Small intestine (tissue), 7 donors: Measurements from ENCODE around the gene RELN. TPM values are rescaled to one million over a fixed set of nuclear protein-coding genes. Genes with fewer than 3 reads are reported as not detected.

ENCODE experiments used
- DNase-seq, 2 donors: peaks; one replicate each; pipeline versions ENCODE4 v3.0.0 to v3.0.0-alpha.2; 2013
- FAIRE-seq: peaks from 2 replicates; lab custom pipeline; 2012; peaks lifted over from hg19 to GRCh38; lab: Jason Lieb, UNC
- H3K27ac ChIP-seq, 3 donors: one replicate each; pipeline ENCODE4 v1.5.1; 2013; ENCODE audit warnings: low read length in 2 of 3, mild to moderate bottlenecking in 2 of 3, control low read depth in 1 of 3, inconsistent platforms in 1 of 3, low read depth in 1 of 3, moderate library complexity in 1 of 3
- H3K27me3 ChIP-seq, 3 donors: one replicate each; pipeline ENCODE4 v1.6.1; 2013; ENCODE audit warnings: low read length in 3 of 3, inconsistent platforms in 1 of 3; ENCODE audit not compliant: control insufficient read depth in 3 of 3, insufficient read depth in 3 of 3
- H3K36me3 ChIP-seq, 3 donors: one replicate each; pipeline ENCODE4 v1.6.1; 2013; ENCODE audit warnings: low read length in 3 of 3, inconsistent platforms in 1 of 3, low read depth in 1 of 3, mild to moderate bottlenecking in 1 of 3, moderate library complexity in 1 of 3; ENCODE audit not compliant: control insufficient read depth in 3 of 3, insufficient read depth in 2 of 3
- H3K4me1 ChIP-seq, 3 donors: one replicate each; pipeline ENCODE4 v1.6.1; 2013; ENCODE audit warnings: low read length in 2 of 3, inconsistent platforms in 1 of 3, low read depth in 1 of 3, mild to moderate bottlenecking in 1 of 3, moderate library complexity in 1 of 3; ENCODE audit not compliant: control insufficient read depth in 3 of 3, insufficient read depth in 2 of 3
- H3K4me3 ChIP-seq, 3 donors: one replicate each; pipeline ENCODE4 v1.5.1; 2013; ENCODE audit warnings: low read length in 3 of 3, control low read depth in 1 of 3, inconsistent platforms in 1 of 3, low read depth in 1 of 3, mild to moderate bottlenecking in 1 of 3, moderate library complexity in 1 of 3
- H3K9me3 ChIP-seq, 2 donors: one replicate each; pipeline ENCODE4 v1.6.1; 2013; ENCODE audit warnings: low read depth in 1 of 2, low read length in 1 of 2; ENCODE audit not compliant: control insufficient read depth in 2 of 2, insufficient read depth in 1 of 2
- WGBS, 3 donors: extraction: QIAGEN DNeasy Blood & Tissue Kit; methylation state at CpG; one replicate each; pipeline ENCODE4 v1.1.7; 2013; 5-methylcytosine and 5-hydroxymethylcytosine counted together
- polyA plus RNA-seq, 4 donors: library from polyadenylated mRNA; stranded (reverse) in 3 of 4; unstranded in 1 of 4; fragments of 200-250 nt in 3 of 4; fragments of 120-200 nt in 1 of 4; gene quantifications; one replicate each; pipeline versions ENCODE4 v1.2.1 to v1.2.3, GENCODE V29; 2013
- donor health status: healthy with polysubstance abuse.
- donor health status: control.
- donor health status: control.
- donor health status: Bipolar disorder and iron deficiency.
- donor health status: healthy.

Gene RELN
- polyA plus RNA-seq, 4 donors, result 3.4 to 8.1 TPM; not detected in 2

GRCh38 chr7:103687951-103688350 is 301.5 kb downstream of the RELN start:
- Histone ChIP-seq H3K36me3 (no peaks in the 10 kb centered on the region), H3K4me3 (no peak overlapping the region), H3K4me1 (no peaks in the 10 kb centered on the region), H3K27ac (no peak overlapping the region), H3K27me3 (no peaks in the 10 kb centered on the region), H3K9me3 (no peaks in the 10 kb centered on the region)
- FAIRE-seq, result no peak
- no peak for DNase-seq
- WGBS, 3 donors, result 82 to 95% (median 89%) methylated on average over 1 of the region's 1 CpG

GRCh38 chr7:103687272-103687671 is 302.2 kb downstream of the RELN start:
- H3K27ac ChIP-seq, result no peak overlapping the region
- no peak for FAIRE-seq
- H3K4me1 ChIP-seq, result no peaks in the 10 kb centered on the region
- 93 to 100% (median 96%) methylated on average over 1 of the region's 1 CpG for WGBS, 3 donors
- H3K9me3 ChIP-seq, result no peaks in the 10 kb centered on the region
- no peaks in the 10 kb centered on the region for H3K27me3 ChIP-seq
- no peak overlapping the region for H3K4me3 ChIP-seq
- no peak for DNase-seq
- no peaks in the 10 kb centered on the region for H3K36me3 ChIP-seq

GRCh38 chr7:103686763-103687162 is 302.7 kb downstream of the RELN start:
- Histone ChIP-seq H3K36me3 (no peaks in the 10 kb centered on the region), H3K27ac (no peak overlapping the region), H3K9me3 (no peaks in the 10 kb centered on the region), H3K4me1 (no peaks in the 10 kb centered on the region), H3K4me3 (no peak overlapping the region), H3K27me3 (no peaks in the 10 kb centered on the region)
- no peak for DNase-seq
- FAIRE-seq, result no peak
- 61 to 76% (median 75%) methylated on average over 2 of the region's 2 CpGs for WGBS, 3 donors

- Histone ChIP-seq H3K36me3 (no peaks in the 10 kb centered on the region), H3K4me1 (no peaks in the 10 kb centered on the region), H3K4me3 (no peak overlapping the region), H3K27ac (no peak overlapping the region), H3K27me3 (no peaks in the 10 kb centered on the region), H3K9me3 (no peaks in the 10 kb centered on the region)
- 84 to 93% (median 85%) methylated on average over 2 of the region's 2 CpGs for WGBS, 3 donors
- FAIRE-seq, result no peak
- DNase-seq, result no peak
These were observed 303.4 kb downstream of the RELN start for GRCh38 chr7:103686064-103686463.

GRCh38 chr7:103685646-103686045 is 303.8 kb downstream of the RELN start:
- WGBS, 3 donors, result 79 to 82% (median 81%) methylated on average over 2 of the region's 2 CpGs
- FAIRE-seq, result no peak

DNA sequence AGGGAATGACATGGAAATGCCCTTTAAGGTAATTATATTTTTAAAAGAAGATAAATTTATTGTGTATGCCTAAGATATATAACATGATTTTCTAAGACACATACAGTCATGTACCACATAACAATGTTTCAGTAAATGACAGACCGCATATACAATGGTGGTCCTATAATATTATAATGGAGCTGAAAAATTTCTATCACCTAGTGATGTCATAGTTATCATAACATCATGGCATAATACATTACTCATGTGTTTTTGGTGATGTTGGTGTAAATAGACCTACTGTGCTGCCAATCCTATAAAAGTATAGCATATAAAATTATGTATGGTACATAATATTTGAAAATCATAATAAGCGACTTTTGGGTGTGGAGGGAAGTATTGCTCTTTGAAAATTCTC is 306.1 kb downstream of the RELN start:
- no peak overlapping the region for H3K4me3 ChIP-seq
- no peak overlapping the region for H3K27ac ChIP-seq
- no peaks in the 10 kb centered on the region for H3K36me3 ChIP-seq
- 78 to 91% (median 82%) methylated on average over 2 of the region's 2 CpGs for WGBS, 3 donors
- H3K27me3 ChIP-seq, result no peaks in the 10 kb centered on the region
- FAIRE-seq, result no peak
- no peaks in the 10 kb centered on the region for H3K9me3 ChIP-seq
- H3K4me1 ChIP-seq, result no peaks in the 10 kb centered on the region
- no peak for DNase-seq

More at GRCh38 chr7:103685646-103686045, 303.8 kb downstream of the RELN start:
- no peaks in the 10 kb centered on the region for H3K4me1 ChIP-seq
- no peak overlapping the region for H3K4me3 ChIP-seq
- DNase-seq, result no peak
- H3K9me3 ChIP-seq, result no peaks in the 10 kb centered on the region
- no peaks in the 10 kb centered on the region for H3K36me3 ChIP-seq
- H3K27me3 ChIP-seq, result no peaks in the 10 kb centered on the region
- H3K27ac ChIP-seq, result no peak overlapping the region

- Histone ChIP-seq H3K36me3 (no peaks in the 10 kb centered on the region), H3K27ac (no peak overlapping the region), H3K27me3 (no peaks in the 10 kb centered on the region), H3K9me3 (no peaks in the 10 kb centered on the region), H3K4me3 (no peak overlapping the region), H3K4me1 (no peaks in the 10 kb centered on the region)
- DNase-seq (no peak), FAIRE-seq (no peak)
- 54 to 58% (median 58%) methylated on average over 6 of the region's 6 CpGs for WGBS, 3 donors
These were observed 309.0 kb downstream of the RELN start for GRCh38 chr7:103680161-103681144.

- DNase-seq (no peak), FAIRE-seq (no peak)
- Histone ChIP-seq H3K4me3 (no peak overlapping the region), H3K9me3 (no peaks in the 10 kb centered on the region), H3K27ac (no peak overlapping the region), H3K27me3 (no peaks in the 10 kb centered on the region), H3K4me1 (no peaks in the 10 kb centered on the region), H3K36me3 (no peaks in the 10 kb centered on the region)
- WGBS, 3 donors, result 76 to 85% (median 80%) methylated on average over 4 of the region's 4 CpGs
These were observed 310.0 kb downstream of the RELN start for GRCh38 chr7:103679151-103680132.
